Measurements from ENCODE around the gene TESMIN. TPM values are rescaled to one million over a fixed set of nuclear protein-coding genes. Genes with fewer than 3 reads are reported as not detected.

TESMIN gene
- polyA plus RNA-seq, 3 donors, result 0.71 to 1.5 (median 1.5) TPM

DNA sequence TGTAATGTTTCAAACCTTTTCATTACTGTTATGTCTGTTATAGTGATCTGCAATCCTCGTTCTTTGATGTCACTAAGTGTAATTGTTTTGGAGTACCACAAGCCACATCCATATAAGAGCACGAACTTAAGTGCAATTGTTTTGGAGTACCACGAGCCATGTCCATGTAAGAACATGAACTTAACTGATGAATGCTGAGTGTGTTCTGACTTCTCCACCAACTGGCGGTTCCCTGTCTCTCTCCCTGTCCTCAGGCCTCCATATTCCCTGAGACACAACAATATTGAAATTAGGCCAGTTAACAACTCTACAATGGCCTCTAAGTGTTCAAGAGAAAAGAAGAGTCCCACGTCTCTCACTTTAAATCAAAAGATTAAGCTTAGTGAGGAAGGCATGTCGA is 23.5 kb downstream of the TESMIN start:
- 76 to 88% (median 80%) methylated on average over 6 of the region's 6 CpGs for WGBS, 3 donors
- H3K27ac ChIP-seq (ENCODE audit: low read depth, low read length), result no peak overlapping the region

GRCh38 chr11:68724293-68724692 is 27.0 kb downstream of the TESMIN start:
- H3K27ac ChIP-seq (ENCODE audit: low read depth, low read length), result no peak overlapping the region
- 52 to 85% (median 60%) methylated on average over 4 of the region's 4 CpGs for WGBS, 3 donors

GRCh38 chr11:68722143-68722542 is 29.2 kb downstream of the TESMIN start:
- 97 to 100% (median 100%) methylated on average over 1 of the region's 1 CpG for WGBS, 3 donors
- H3K27ac ChIP-seq (ENCODE audit: low read depth, low read length), result no peak overlapping the region

GRCh38 chr11:68721075-68721474 is 30.2 kb downstream of the TESMIN start:
- 85 to 94% (median 92%) methylated on average over 2 of the region's 2 CpGs for WGBS, 3 donors
- H3K27ac ChIP-seq (ENCODE audit: low read depth, low read length), result no peak overlapping the region

GRCh38 chr11:68715456-68716122 is 35.7 kb downstream of the TESMIN start:
- H3K27ac ChIP-seq (ENCODE audit: low read depth, low read length), result no peak overlapping the region
- WGBS, 3 donors, result 77 to 90% (median 81%) methylated on average over 11 of the region's 11 CpGs

GRCh38 chr11:68714060-68714856 is 37.1 kb downstream of the TESMIN start:
- no peak overlapping the region for H3K27ac ChIP-seq (ENCODE audit: low read depth, low read length)
- 75 to 79% (median 77%) methylated on average over 23 of the region's 23 CpGs for WGBS, 3 donors

GRCh38 chr11:68711114-68711513 is 40.2 kb downstream of the TESMIN start:
- H3K27ac ChIP-seq (ENCODE audit: low read depth, low read length), result no peak overlapping the region
- 95 to 97% (median 95%) methylated on average over 8 of the region's 8 CpGs for WGBS, 3 donors

GRCh38 chr11:68710409-68710808 is 40.9 kb downstream of the TESMIN start:
- 82 to 88% (median 85%) methylated on average over 11 of the region's 11 CpGs for WGBS, 3 donors

DNA sequence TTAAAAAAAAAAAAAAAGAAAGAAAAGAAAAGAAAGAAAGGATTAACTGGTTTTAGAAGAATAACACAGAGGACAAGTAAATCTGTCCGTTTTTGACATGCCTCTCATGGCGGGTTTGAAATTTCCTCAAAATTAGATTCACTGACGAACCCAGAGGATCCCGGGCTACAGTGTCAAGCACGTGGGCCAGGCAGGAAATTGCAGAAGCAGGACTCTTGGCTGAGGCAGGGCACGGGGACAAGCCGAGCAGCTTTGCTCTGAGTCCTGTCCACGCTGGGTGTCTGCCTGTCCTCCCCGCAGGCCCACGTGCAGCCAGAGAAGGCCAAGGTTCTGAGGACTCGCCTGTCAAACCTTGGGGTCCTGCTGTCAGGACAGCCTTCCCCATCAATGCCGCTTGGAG is 42.3 kb downstream of the TESMIN start:
- no peak overlapping the region for H3K27ac ChIP-seq (ENCODE audit: low read depth, low read length)
- WGBS, 3 donors, result 60 to 90% (median 69%) methylated on average over 12 of the region's 12 CpGs

More at GRCh38 chr11:68710409-68710808, 40.9 kb downstream of the TESMIN start:
- H3K27ac ChIP-seq (ENCODE audit: low read depth, low read length), result no peak overlapping the region

GRCh38 chr11:68707527-68707926 is 43.8 kb downstream of the TESMIN start:
- no peak overlapping the region for H3K27ac ChIP-seq (ENCODE audit: low read depth, low read length)
- 83 to 89% (median 88%) methylated on average over 7 of the region's 7 CpGs for WGBS, 3 donors

DNA sequence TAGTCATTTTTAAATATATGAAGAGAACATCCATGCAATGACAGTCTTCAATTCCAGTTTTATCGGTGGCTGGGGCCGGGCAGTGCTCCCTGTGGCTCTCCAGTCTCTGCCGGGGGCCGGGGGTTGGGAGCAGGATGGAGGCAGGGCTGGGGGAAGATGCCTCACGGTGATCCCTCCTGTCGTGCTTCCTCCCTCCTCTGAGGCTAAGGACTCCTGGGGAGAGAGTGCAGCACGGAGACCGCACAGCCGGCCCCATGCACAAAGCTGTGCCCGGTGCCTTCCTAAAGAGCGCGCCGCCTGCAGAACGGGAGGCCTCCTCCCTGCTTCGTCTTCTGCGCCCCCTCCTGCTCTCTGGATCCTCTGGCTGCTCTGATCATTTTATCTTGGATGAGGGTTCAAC is 46.4 kb downstream of the TESMIN start:
- H3K27ac ChIP-seq (ENCODE audit: low read depth, low read length), result no peak overlapping the region
- WGBS, 3 donors, result 24 to 52% (median 46%) methylated on average over 16 of the region's 16 CpGs

- H3K27ac ChIP-seq (ENCODE audit: low read depth, low read length), result no peak overlapping the region
- WGBS, 3 donors, result 85 to 93% (median 93%) methylated on average over 2 of the region's 2 CpGs
These were observed 52.3 kb downstream of the TESMIN start for GRCh38 chr11:68698993-68699392.

- H3K27ac ChIP-seq (ENCODE audit: low read depth, low read length), result no peak overlapping the region
- 42 to 67% (median 59%) methylated on average over 2 of the region's 2 CpGs for WGBS, 3 donors
These were observed 55.8 kb downstream of the TESMIN start for GRCh38 chr11:68695531-68695930.

- H3K27ac ChIP-seq (ENCODE audit: low read depth, low read length), result no peak overlapping the region
- WGBS, 3 donors, result 76 to 85% (median 82%) methylated on average over 5 of the region's 5 CpGs
These were observed 56.7 kb downstream of the TESMIN start for GRCh38 chr11:68694431-68695297.

GRCh38 chr11:68693484-68693882 is 57.8 kb downstream of the TESMIN start:
- WGBS, 3 donors, result 71 to 95% (median 88%) methylated on average over 10 of the region's 10 CpGs
- no peak overlapping the region for H3K27ac ChIP-seq (ENCODE audit: low read depth, low read length)

- WGBS, 3 donors, result 64 to 87% (median 84%) methylated on average over 15 of the region's 15 CpGs
- H3K27ac ChIP-seq (ENCODE audit: low read depth, low read length), result no peak overlapping the region
These were observed 58.3 kb downstream of the TESMIN start for GRCh38 chr11:68692871-68693483.

GRCh38 chr11:68692115-68692514 is 59.2 kb downstream of the TESMIN start:
- WGBS, 3 donors, result 78 to 90% (median 89%) methylated on average over 10 of the region's 10 CpGs
- no peak overlapping the region for H3K27ac ChIP-seq (ENCODE audit: low read depth, low read length)

GRCh38 chr11:68691402-68691784 is 59.9 kb downstream of the TESMIN start:
- H3K27ac ChIP-seq (ENCODE audit: low read depth, low read length), result no peak overlapping the region
- WGBS, 3 donors, result 78 to 93% (median 81%) methylated on average over 9 of the region's 9 CpGs
